Rectal smooth muscle tissue (tissue), 1 donor: ENCODE data around the gene CCDC82.

ENCODE experiments used
- H3K27ac ChIP-seq: one replicate; pipeline ENCODE4 v1.7.0; 2013; ENCODE audit warnings: low read depth, low read length, inconsistent platforms
- H3K27me3 ChIP-seq: one replicate; pipeline ENCODE4 v1.7.0; 2013; ENCODE audit warnings: low read length; ENCODE audit not compliant: control insufficient read depth, insufficient read depth
- H3K36me3 ChIP-seq: one replicate; pipeline ENCODE4 v1.7.0; 2013; ENCODE audit warnings: low read length; ENCODE audit not compliant: control insufficient read depth, insufficient read depth
- H3K4me1 ChIP-seq: one replicate; pipeline ENCODE4 v1.7.0; 2013; ENCODE audit warnings: low read length; ENCODE audit not compliant: control insufficient read depth, insufficient read depth
- H3K4me3 ChIP-seq: one replicate; pipeline ENCODE4 v1.7.0; 2013; ENCODE audit warnings: low read length
- H3K9ac ChIP-seq: one replicate; pipeline ENCODE4 v1.7.0; 2013; ENCODE audit warnings: low read length

CCDC82 gene

GRCh38 chr11:96391698-96392307, 2.1 kb upstream of the CCDC82 start:
- Histone ChIP-seq H3K27me3 (no peaks in the 10 kb centered on the region), H3K4me3 (no peak overlapping the region), H3K27ac (no peak overlapping the region), H3K9ac (no peak overlapping the region), H3K36me3 (no peaks in the 10 kb centered on the region), H3K4me1 (peaks cover 10% of the 10 kb centered on the region)

- H3K27me3 ChIP-seq = no peaks in the 10 kb centered on the region
- no peaks in the 10 kb centered on the region for H3K36me3 ChIP-seq
- H3K27ac ChIP-seq = peak overlapping the region; percentile 89
- H3K4me3 ChIP-seq = peak overlapping the region; percentile 88
- H3K4me1 ChIP-seq = peaks cover 10% of the 10 kb centered on the region
- peak overlapping the region; percentile 78 for H3K9ac ChIP-seq
Observed at GRCh38 chr11:96390488-96390792, 728 bp upstream of the CCDC82 start.

DNA sequence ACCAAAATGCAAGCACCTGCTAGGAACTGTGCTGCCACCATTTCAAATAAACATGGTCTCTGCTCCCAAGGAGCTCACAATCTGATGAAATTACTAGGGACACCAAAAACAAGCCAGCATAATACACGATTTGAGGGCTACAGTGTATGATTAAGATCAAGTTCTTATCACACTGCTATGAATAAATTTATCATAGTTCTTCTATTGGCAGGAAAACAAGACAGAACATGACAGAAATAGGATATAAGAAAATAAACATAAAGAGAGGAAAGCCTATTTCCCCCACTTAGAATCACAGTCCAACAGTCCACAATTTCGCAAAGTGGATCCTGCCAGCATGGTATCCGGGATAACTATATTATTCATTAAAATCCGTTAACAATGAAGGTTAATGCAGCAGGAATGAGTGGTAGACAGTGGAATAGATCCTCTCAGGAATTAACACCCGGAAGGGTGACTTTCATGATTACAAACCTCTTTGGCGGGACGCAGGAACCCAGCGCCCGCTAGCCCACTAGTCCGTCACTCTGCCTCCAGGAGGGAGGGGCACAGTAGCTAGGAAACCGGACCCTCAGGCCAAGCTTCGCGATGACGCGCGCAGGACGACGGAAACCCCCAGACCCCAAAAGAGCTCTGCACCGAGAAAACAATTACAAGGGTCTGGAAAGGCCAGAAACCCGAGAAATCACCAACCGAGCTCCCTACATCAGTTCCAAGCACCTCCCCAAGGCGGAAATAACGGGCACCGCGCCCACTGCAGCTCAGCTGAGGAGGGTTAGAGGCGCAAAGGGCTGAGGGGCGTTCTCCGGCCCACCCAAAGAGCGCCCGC, 607 bp downstream of the CCDC82 start:
- Histone ChIP-seq H3K27ac (peak overlapping the region; percentile 89), H3K4me3 (peak overlapping the region; percentile 88), H3K27me3 (no peaks in the 10 kb centered on the region), H3K36me3 (no peaks in the 10 kb centered on the region), H3K9ac (peak overlapping the region; percentile 89), H3K4me1 (peaks cover 10% of the 10 kb centered on the region)

DNA sequence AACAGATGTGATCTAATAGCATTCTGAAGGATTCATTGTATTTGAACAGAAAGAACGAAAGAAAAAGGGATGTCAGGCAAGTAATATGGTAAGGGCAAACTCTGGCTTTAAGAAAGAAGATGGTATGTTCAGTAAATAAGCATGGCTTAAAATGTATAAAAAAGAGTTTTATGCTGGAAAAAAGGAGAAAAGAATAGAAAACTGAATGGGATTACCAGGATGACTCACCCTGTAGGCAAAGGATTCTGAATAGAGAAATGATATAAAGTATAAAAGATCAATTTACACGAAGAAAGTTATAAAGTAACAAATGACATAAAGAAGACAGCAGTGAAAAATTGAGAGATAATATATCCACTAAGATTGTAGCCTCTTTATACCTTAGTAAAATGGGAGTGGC, 4.5 kb downstream of the CCDC82 start:
- no peak overlapping the region for H3K4me3 ChIP-seq
- peaks cover 4% of the 10 kb centered on the region for H3K4me1 ChIP-seq
- H3K36me3 ChIP-seq = peaks cover 2% of the 10 kb centered on the region
- H3K27me3 ChIP-seq = no peaks in the 10 kb centered on the region
- no peak overlapping the region for H3K27ac ChIP-seq
- no peak overlapping the region for H3K9ac ChIP-seq

GRCh38 chr11:96384156-96384555, 5.6 kb downstream of the CCDC82 start:
- no peak overlapping the region for H3K9ac ChIP-seq
- H3K27ac ChIP-seq = no peak overlapping the region
- peaks cover 2% of the 10 kb centered on the region for H3K36me3 ChIP-seq
- H3K4me1 ChIP-seq = peaks cover 4% of the 10 kb centered on the region
- H3K27me3 ChIP-seq = no peaks in the 10 kb centered on the region
- no peak overlapping the region for H3K4me3 ChIP-seq

DNA sequence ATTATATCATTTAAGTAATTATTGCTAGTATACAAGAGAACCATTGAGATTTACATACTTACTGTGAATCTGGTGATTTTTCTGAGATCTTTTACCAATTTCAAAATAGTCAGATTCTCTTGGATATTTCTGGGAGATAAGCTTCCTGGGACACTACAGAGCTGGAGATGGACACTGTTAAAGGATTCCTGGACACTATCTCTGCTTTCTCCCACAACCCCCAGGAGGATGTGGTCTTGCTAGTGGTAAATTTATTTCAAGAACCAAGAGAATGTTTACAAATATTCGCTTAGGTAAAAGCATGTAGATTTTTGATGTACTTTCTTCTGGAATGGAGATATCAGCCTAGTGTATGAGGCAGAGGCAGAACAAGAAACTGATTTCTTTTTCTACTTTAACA, 12.9 kb downstream of the CCDC82 start:
- H3K36me3 ChIP-seq = peaks cover 2% of the 10 kb centered on the region
- no peak overlapping the region for H3K27ac ChIP-seq
- no peaks in the 10 kb centered on the region for H3K27me3 ChIP-seq
- no peak overlapping the region for H3K4me3 ChIP-seq
- no peaks in the 10 kb centered on the region for H3K4me1 ChIP-seq
- H3K9ac ChIP-seq = no peak overlapping the region

DNA sequence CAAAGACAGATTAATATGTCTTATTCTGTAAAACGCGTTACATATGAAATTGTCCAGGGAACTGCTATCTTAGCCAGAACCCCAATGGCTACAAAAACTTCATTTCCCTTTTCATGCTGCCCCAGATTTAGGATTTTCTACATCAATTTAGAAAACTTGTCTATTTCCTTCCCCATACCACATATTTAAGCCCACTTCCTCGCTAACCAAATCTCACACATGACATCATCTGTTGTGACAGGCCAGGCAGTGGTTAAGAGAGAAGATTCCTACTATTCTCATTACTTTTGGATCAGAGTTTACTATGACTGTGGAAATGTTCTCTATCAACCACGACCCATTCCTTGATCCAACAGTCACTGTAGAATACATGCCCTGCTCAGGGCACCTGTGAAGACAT, 15.9 kb downstream of the CCDC82 start:
- H3K4me1 ChIP-seq = no peaks in the 10 kb centered on the region
- H3K36me3 ChIP-seq = no peaks in the 10 kb centered on the region
- H3K4me3 ChIP-seq = no peak overlapping the region
- H3K27me3 ChIP-seq = no peaks in the 10 kb centered on the region
- H3K27ac ChIP-seq = no peak overlapping the region
- H3K9ac ChIP-seq = no peak overlapping the region

DNA sequence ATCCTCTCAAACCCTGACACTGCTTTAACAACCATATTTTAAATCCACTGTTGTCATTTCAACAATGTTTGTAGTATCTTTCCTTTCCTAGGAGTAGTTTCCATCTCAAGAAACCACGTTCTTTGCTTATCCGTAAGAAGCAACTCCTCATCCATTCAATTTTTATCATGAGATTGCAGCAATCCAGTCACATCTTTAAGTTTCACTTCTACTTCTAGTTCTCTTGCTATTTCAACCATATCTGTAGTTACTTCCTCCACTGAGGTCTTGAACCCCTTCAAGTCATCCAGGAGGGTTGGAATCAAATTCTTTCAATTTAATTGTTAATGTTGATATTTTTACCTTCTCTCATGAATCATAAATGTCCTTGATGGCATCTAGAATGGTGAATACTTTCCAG, 22.4 kb downstream of the CCDC82 start:
- Histone ChIP-seq H3K27me3 (no peaks in the 10 kb centered on the region), H3K27ac (no peak overlapping the region), H3K9ac (no peak overlapping the region), H3K4me3 (no peak overlapping the region), H3K36me3 (peaks cover 3% of the 10 kb centered on the region), H3K4me1 (no peaks in the 10 kb centered on the region)

DNA sequence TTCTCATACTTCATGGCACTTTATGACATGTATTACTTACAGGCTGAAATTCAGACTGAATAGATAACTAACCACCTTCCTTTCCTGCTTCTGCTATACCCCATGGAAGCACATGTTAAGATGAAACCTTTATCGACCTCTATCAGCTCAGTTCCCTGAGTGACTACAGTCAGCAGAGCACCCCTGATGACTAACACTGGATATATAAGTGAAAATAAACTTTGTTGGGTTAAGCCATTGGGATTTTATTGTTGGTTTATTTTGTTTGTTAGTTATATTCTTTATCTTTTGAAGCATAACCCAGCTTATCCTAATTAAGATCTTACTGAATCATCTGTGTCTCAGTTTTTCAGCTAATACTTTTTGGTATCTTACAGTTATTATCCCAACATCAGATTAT, 23.7 kb downstream of the CCDC82 start:
- H3K9ac ChIP-seq = no peak overlapping the region
- no peaks in the 10 kb centered on the region for H3K27me3 ChIP-seq
- no peak overlapping the region for H3K27ac ChIP-seq
- no peaks in the 10 kb centered on the region for H3K4me1 ChIP-seq
- H3K4me3 ChIP-seq = no peak overlapping the region
- H3K36me3 ChIP-seq = peaks cover 3% of the 10 kb centered on the region

GRCh38 chr11:96365493-96365892, 24.2 kb downstream of the CCDC82 start:
- Histone ChIP-seq H3K4me3 (no peak overlapping the region), H3K36me3 (peaks cover 3% of the 10 kb centered on the region), H3K27me3 (no peaks in the 10 kb centered on the region), H3K9ac (no peak overlapping the region), H3K4me1 (no peaks in the 10 kb centered on the region), H3K27ac (no peak overlapping the region)

DNA sequence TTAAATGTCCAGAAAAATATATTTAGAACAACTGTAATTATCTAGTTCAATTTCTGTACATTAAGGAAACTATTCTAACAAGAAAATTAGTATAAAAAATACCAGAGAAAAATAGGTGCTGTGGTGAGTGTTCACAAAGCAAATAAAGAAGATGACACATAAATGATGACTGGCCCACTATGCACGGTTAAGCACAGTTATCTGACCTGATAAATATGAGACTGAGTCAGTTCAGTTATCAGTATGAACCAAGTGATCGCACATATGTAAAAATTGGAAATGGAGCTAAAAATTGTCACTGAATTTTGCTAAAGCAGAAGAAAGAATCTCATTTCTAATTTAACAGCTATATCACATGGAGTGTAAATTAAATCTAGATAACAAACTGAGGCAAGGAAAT, 27.9 kb downstream of the CCDC82 start:
- H3K9ac ChIP-seq = no peak overlapping the region
- H3K4me1 ChIP-seq = no peaks in the 10 kb centered on the region

GRCh38 chr11:96358321-96358720, 31.4 kb downstream of the CCDC82 start:
- H3K4me3 ChIP-seq = no peak overlapping the region
- no peaks in the 10 kb centered on the region for H3K4me1 ChIP-seq
- H3K36me3 ChIP-seq = peaks cover 7% of the 10 kb centered on the region
- no peaks in the 10 kb centered on the region for H3K27me3 ChIP-seq
- H3K27ac ChIP-seq = no peak overlapping the region
- no peak overlapping the region for H3K9ac ChIP-seq

More for the DNA sequence above, 27.9 kb downstream of the CCDC82 start:
- Histone ChIP-seq H3K4me3 (no peak overlapping the region), H3K27ac (no peak overlapping the region), H3K27me3 (no peaks in the 10 kb centered on the region), H3K36me3 (peaks cover 1% of the 10 kb centered on the region)

- H3K9ac ChIP-seq = no peak overlapping the region
- peaks cover 7% of the 10 kb centered on the region for H3K36me3 ChIP-seq
- no peaks in the 10 kb centered on the region for H3K4me1 ChIP-seq
- no peaks in the 10 kb centered on the region for H3K27me3 ChIP-seq
- no peak overlapping the region for H3K4me3 ChIP-seq
- H3K27ac ChIP-seq = no peak overlapping the region
Observed at GRCh38 chr11:96357794-96358193, 31.9 kb downstream of the CCDC82 start.
